ENCODE results near the gene OR52B2. TPM values are rescaled to one million over a fixed set of nuclear protein-coding genes. Genes with fewer than 3 reads are reported as not detected.
A peak's percentile ranks its signal among the peaks of the same experiment; 100 is the strongest.

Gene OR52B2
- total and polyA plus RNA-seq, 9 of the 15 experiments (the other 6 are each of a cell fraction or from before 2014, with no cell fraction given): not detected

DNA sequence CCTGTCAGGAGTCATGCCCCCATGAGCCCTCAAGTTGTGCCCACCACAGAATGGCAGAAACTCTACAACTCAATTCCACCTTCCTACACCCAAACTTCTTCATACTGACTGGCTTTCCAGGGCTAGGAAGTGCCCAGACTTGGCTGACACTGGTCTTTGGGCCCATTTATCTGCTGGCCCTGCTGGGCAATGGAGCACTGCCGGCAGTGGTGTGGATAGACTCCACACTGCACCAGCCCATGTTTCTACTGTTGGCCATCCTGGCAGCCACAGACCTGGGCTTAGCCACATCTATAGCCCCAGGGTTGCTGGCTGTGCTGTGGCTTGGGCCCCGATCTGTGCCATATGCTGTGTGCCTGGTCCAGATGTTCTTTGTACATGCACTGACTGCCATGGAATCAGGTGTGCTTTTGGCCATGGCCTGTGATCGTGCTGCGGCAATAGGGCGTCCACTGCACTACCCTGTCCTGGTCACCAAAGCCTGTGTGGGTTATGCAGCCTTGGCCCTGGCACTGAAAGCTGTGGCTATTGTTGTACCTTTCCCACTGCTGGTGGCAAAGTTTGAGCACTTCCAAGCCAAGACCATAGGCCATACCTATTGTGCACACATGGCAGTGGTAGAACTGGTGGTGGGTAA, 29.2 kb upstream of the OR52B2 start, which contains the start of gene OR52W1:
TSS of gene OR52W1 (plus strand) at position 51 of the 637 bp plus-strand sequence. CDS start at position 51, 0 bp downstream.
- in situ Hi-C loops (cut with MboI): no loop called here
- no peak for FAIRE-seq
- Histone ChIP-seq H3K9me3 (replicated peaks; ENCODE audit: control insufficient read depth, insufficient read depth, low read depth, low read length) (no peaks in the 10 kb centered on the region), H3K4me3 (no peak within 1 kb of the TSS), H3K79me2 (ENCODE audit: control insufficient read depth, insufficient read depth, low read length) (no peaks in the 10 kb centered on the region; the same call in 2 of the 3 replicates), H3K9me1 (ENCODE audit: control insufficient read depth, insufficient read depth, low read length) (peaks cover 2% of the 10 kb centered on the region), H3K27ac (ENCODE audit: extremely low read depth, low read depth, low read length) (no peak within 1 kb of the TSS), H3K9ac (ENCODE audit: insufficient read depth in 1 of 2, low read depth in 2 of 2, low read length in 2 of 2) (0 out of 4 replicates have a peak within 1 kb of the TSS, but pooled peaks of 1 of the 2 experiments have one; percentile 10), H3K4me2 (ENCODE audit: insufficient read depth, low read length) (no peak within 1 kb of the TSS), H2AFZ (ENCODE audit: low read depth, low read length) (no peak within 1 kb of the TSS), H3K36me3 (ENCODE audit: control insufficient read depth, insufficient read depth, low read length) (no peaks in the 10 kb centered on the region), H3K4me1 (replicated peaks in 1 of 2; ENCODE audit: control insufficient read depth in 2 of 2, insufficient read depth in 2 of 2, low read length in 2 of 2) (no peaks in the 10 kb centered on the region), H3K27me3 (ENCODE audit: control insufficient read depth in 2 of 2, insufficient read depth in 2 of 2, low read length in 2 of 2) (peaks cover 0 to 7% of the 10 kb centered on the region in 2 experiments; a peak in 3 of 5 replicates), H4K20me1 (replicated peaks; ENCODE audit: control insufficient read depth, insufficient read depth, low read length) (no peaks in the 10 kb centered on the region)
- ATAC-seq: no peak
- WGBS (ENCODE audit: insufficient coverage, low coverage, missing lambda C conversion rate): 13% methylated on average over 5 of the region's 5 CpGs
- no peak for DNase-seq (ENCODE audit: extremely low read depth in 1 of 4, low spot score in 3 of 4)
- ChIA-PET POLR2A (no interaction called here), CTCF (ENCODE audit: low intra/inter-chr PET ratio) (no interaction called here)
- TF ChIP-seq CBX3 (IDR thresholded peaks at IDR 0.05; ENCODE audit: borderline replicate concordance in 1 of 2, low read length in 2 of 2) (no peak), KLF1 (tag; IDR thresholded peaks at IDR 0.05) (no peak), ZZZ3 (IDR thresholded peaks at IDR 0.05) (no peak), ZBTB12 (CRISPR knock-in tag; IDR thresholded peaks at IDR 0.05) (no peak), NFE2 (IDR thresholded peaks at IDR 0.05; ENCODE audit: low read depth) (no peak), TAF1 (IDR thresholded peaks at IDR 0.05; ENCODE audit: control insufficient read depth, extremely low read depth, insufficient read depth, low read length, severe bottlenecking) (no peak)
- TF ChIP-seq, protein P1, sequence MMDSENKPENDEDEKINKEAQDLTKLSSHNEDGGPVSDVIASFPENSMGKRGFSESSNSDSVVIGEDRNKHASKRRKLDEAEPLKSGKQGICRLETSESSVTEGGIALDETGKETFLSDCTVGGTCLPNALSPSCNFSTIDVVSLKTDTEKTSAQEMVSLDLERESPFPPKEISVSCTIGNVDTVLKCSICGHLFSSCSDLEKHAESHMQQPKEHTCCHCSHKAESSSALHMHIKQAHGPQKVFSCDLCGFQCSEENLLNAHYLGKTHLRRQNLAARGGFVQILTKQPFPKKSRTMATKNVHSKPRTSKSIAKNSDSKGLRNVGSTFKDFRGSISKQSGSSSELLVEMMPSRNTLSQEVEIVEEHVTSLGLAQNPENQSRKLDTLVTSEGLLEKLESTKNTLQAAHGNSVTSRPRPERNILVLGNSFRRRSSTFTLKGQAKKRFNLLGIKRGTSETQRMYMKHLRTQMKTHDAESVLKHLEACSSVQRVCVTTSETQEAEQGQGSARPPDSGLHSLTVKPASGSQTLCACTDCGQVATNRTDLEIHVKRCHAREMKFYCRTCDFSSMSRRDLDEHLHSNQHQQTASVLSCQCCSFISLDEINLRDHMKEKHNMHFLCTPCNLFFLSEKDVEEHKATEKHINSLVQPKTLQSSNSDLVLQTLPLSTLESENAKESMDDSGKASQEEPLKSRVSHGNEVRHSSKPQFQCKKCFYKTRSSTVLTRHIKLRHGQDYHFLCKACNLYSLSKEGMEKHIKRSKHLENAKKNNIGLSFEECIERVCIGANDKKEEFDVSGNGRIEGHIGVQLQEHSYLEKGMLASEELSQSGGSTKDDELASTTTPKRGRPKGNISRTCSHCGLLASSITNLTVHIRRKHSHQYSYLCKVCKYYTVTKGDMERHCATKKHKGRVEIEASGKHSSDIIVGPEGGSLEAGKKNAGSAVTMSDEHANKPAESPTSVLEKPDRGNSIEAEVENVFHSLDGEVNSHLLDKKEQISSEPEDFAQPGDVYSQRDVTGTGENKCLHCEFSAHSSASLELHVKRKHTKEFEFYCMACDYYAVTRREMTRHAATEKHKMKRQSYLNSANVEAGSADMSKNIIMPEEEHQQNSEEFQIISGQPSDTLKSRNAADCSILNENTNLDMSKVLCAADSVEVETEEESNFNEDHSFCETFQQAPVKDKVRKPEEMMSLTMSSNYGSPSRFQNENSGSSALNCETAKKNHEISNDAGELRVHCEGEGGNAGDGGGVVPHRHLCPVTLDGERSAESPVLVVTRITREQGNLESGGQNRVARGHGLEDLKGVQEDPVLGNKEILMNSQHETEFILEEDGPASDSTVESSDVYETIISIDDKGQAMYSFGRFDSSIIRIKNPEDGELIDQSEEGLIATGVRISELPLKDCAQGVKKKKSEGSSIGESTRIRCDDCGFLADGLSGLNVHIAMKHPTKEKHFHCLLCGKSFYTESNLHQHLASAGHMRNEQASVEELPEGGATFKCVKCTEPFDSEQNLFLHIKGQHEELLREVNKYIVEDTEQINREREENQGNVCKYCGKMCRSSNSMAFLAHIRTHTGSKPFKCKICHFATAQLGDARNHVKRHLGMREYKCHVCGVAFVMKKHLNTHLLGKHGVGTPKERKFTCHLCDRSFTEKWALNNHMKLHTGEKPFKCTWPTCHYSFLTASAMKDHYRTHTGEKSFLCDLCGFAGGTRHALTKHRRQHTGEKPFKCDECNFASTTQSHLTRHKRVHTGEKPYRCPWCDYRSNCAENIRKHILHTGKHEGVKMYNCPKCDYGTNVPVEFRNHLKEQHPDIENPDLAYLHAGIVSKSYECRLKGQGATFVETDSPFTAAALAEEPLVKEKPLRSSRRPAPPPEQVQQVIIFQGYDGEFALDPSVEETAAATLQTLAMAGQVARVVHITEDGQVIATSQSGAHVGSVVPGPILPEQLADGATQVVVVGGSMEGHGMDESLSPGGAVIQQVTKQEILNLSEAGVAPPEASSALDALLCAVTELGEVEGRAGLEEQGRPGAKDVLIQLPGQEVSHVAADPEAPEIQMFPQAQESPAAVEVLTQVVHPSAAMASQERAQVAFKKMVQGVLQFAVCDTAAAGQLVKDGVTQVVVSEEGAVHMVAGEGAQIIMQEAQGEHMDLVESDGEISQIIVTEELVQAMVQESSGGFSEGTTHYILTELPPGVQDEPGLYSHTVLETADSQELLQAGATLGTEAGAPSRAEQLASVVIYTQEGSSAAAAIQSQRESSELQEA (IDR thresholded peaks at IDR 0.05; ENCODE audit: low read depth): no peak
- BruUV-seq (replicated peaks): no TSS peak
- intact Hi-C loops (cut with micrococcal nuclease): no loop called here

All from K562 (cell line).